ENCODE results near the gene OCIAD2. TPM values are rescaled to one million over a fixed set of nuclear protein-coding genes. Genes with fewer than 3 reads are reported as not detected.

Gene OCIAD2
- total RNA-seq, 1 experiment from 2014 or later, result 64.0 TPM

- TF ChIP-seq TCF7L2 (IDR thresholded peaks at IDR 0.05; ENCODE audit: borderline replicate concordance, extremely low read depth, insufficient read depth, insufficient read length), result no peak
- TF ChIP-seq YY1 (IDR thresholded peaks at IDR 0.05; ENCODE audit: extremely low read depth, insufficient replicate concordance, low read depth, low read length), result no peak
Observed at GRCh38 chr4:48854982-48855381, 51.6 kb downstream of the OCIAD2 start (continued).

GRCh38 chr4:48854395-48854683 is 52.2 kb downstream of the OCIAD2 start:
- BruUV-seq (replicated peaks), result no TSS peak
- no peaks in the 10 kb centered on the region for H3K9me3 ChIP-seq (ENCODE audit: control insufficient read depth in 1 of 2, insufficient read depth in 1 of 2, low read depth in 1 of 2, low read length in 2 of 2)
- H4K20me1 ChIP-seq (ENCODE audit: insufficient read depth), result peaks cover 4% of the 10 kb centered on the region; the same call in 1 of the 2 replicates
- TF ChIP-seq ELF1 (IDR thresholded peaks at IDR 0.05; ENCODE audit: borderline replicate concordance, low read depth), result no peak
- no peak for TF ChIP-seq ZNF274 (IDR thresholded peaks at IDR 0.05; ENCODE audit: low read depth, low read length)
- TF ChIP-seq ZFX (IDR thresholded peaks at IDR 0.05), result no peak
- no peak for TF ChIP-seq REST (IDR thresholded peaks at IDR 0.05; ENCODE audit: low read depth)
- TF ChIP-seq POLR2A (IDR thresholded peaks at IDR 0.05; ENCODE audit: borderline replicate concordance, extremely low read depth, insufficient read depth, insufficient read length), result no peak
- H3K36me3 ChIP-seq (ENCODE audit: control insufficient read depth in 1 of 2, insufficient read depth in 2 of 2, low read length in 2 of 2), result peaks cover 20 to 40% of the 10 kb centered on the region in 2 experiments
- ChIA-PET CTCF (no interaction called here), RAD21 (ENCODE audit: low non-redundant PET in 1 of 2, low total read pairs in 2 of 2, uncharacterized antibody in 2 of 2, unreplicated experiment in 2 of 2) (no interaction called here), POLR2A (no interaction called here)
- intact Hi-C loops (cut with micrococcal nuclease), result loop anchor here (10.0 kb wide), 1 partner anchor 280 kb away; no protein-coding TSS in a partner anchor
- H2AFZ ChIP-seq (ENCODE audit: low read depth, low read length, poor library complexity, severe bottlenecking), result no peak overlapping the region
- H3K27ac ChIP-seq (ENCODE audit: low read depth, low read length), result no peak overlapping the region
- H3K27me3 ChIP-seq (ENCODE audit: insufficient read depth, low read length), result no peaks in the 10 kb centered on the region
- DNase-seq (ENCODE audit: low read depth, low spot score) (no peak), ATAC-seq (no peak)
- H3K4me1 ChIP-seq (ENCODE audit: control insufficient read depth in 1 of 2, insufficient read depth in 2 of 2, low read length in 2 of 2), result no peaks in the 10 kb centered on the region
- no peak overlapping the region for H3K9ac ChIP-seq (ENCODE audit: low read length)
- no peaks in the 10 kb centered on the region for H3K9me2 ChIP-seq (ENCODE audit: insufficient read depth)
- no peak overlapping the region for H3K4me2 ChIP-seq (ENCODE audit: low read length)
- no peak overlapping the region for H3K4me3 ChIP-seq (replicated peaks in 1 of 2; ENCODE audit: low read depth in 1 of 2, low read length in 2 of 2)
- peaks cover 14% of the 10 kb centered on the region for H3K79me2 ChIP-seq (ENCODE audit: insufficient read depth, low read length)
